Stomach smooth muscle (tissue), 2 donors: Measurements from ENCODE around the gene HNRNPK.

Experiments
- H3K27ac ChIP-seq: one replicate; pipeline ENCODE4 v1.7.0; 2013; ENCODE audit warnings: mild to moderate bottlenecking, low read length, inconsistent platforms
- H3K27me3 ChIP-seq, 2 donors: one replicate each; pipeline ENCODE4 v1.7.0; 2013; ENCODE audit warnings: low read length in 2 of 2; ENCODE audit not compliant: insufficient read depth in 2 of 2, control insufficient read depth in 1 of 2
- H3K36me3 ChIP-seq, 2 donors: one replicate each; pipeline ENCODE4 v1.7.0; 2013; ENCODE audit warnings: low read length in 2 of 2; ENCODE audit not compliant: control insufficient read depth in 2 of 2, insufficient read depth in 2 of 2
- H3K4me1 ChIP-seq: one replicate; pipeline ENCODE4 v1.7.0; 2013; ENCODE audit warnings: low read length; ENCODE audit not compliant: control insufficient read depth, insufficient read depth
- H3K4me3 ChIP-seq, 2 donors: one replicate each; pipeline ENCODE4 v1.7.0; 2013; ENCODE audit warnings: low read length in 2 of 2
- H3K9ac ChIP-seq, 2 donors: one replicate each; pipeline ENCODE4 v1.7.0; 2013; ENCODE audit warnings: low read length in 2 of 2, mild to moderate bottlenecking in 1 of 2
- H3K9me3 ChIP-seq, 2 donors: one replicate each; pipeline ENCODE4 v1.7.0; 2013; ENCODE audit warnings: low read length in 2 of 2; ENCODE audit not compliant: control insufficient read depth in 2 of 2
- donor health status: healthy.
- donor health status: Pancreatic carcinoma.

The HNRNPK gene

DNA sequence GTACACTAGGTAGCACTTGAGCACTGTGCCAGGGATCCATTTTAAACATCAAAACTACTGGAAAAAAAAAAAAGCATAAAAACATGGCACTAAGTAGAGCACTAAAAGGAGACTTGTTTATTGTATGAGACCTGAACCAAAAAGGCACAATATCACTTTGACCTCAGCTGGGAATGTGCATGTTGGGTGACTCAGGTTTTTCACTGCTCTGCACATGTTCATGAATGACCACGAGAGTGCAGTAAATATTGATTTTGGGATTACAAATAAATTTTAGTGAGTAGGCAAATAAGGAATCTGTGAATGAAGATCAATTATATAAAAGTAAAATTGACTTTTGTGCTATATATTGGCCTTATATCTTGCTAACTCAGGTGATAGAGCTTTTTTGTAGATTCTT is 12.4 kb upstream of the HNRNPK start:
- Histone ChIP-seq H3K9ac (no peak overlapping the region), H3K9me3 (no peaks in the 10 kb centered on the region), H3K27ac (no peak overlapping the region), H3K36me3 (no peaks in the 10 kb centered on the region), H3K27me3 (no peaks in the 10 kb centered on the region), H3K4me3 (no peak overlapping the region), H3K4me1 (no peaks in the 10 kb centered on the region)

DNA sequence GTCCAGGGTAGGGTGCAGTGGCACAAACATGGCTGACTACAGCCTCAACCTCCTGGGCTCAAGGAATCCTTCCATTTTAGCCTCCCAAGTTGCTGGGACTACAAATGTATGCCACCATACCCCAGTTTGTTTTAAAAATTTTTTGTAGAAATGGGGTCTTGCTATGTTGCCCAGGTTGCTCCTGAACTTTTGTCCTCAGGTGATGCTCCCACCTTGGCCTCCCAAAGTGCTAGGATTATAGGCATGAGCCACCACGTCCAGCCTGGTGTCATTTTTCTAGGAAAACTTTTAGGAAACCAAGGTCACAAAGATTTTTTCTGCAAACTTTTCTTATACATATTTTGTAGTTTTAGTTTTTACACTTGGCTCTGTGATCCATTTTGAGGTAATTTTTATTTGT is 11.3 kb upstream of the HNRNPK start:
- no peaks in the 10 kb centered on the region for H3K27me3 ChIP-seq
- H3K4me1 ChIP-seq = no peaks in the 10 kb centered on the region
- no peak overlapping the region for H3K4me3 ChIP-seq
- no peak overlapping the region for H3K27ac ChIP-seq
- no peaks in the 10 kb centered on the region for H3K9me3 ChIP-seq
- H3K36me3 ChIP-seq = no peaks in the 10 kb centered on the region
- no peak overlapping the region for H3K9ac ChIP-seq

DNA sequence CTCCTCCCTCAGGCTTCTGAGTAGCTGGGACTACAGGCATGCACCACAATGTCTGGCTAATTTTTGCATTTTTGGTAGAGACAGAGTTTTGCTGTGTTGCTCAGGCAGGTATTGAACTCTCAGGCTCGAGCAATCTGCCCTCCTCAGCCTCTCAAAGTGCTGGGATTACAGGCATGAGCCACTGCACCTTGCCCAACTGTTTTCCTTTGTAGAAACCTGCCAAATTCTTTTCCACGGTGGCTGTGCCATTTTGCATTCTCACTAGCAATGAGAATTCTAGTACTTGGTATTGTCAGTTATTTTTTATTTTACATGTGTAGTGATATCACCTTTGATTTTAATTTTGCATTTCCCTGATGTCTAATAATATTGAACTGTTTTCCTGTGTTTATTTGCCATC is 8.4 kb upstream of the HNRNPK start:
- Histone ChIP-seq H3K27ac (no peak overlapping the region), H3K4me1 (no peaks in the 10 kb centered on the region), H3K36me3 (no peaks in the 10 kb centered on the region), H3K27me3 (no peaks in the 10 kb centered on the region), H3K9ac (no peak overlapping the region), H3K9me3 (no peaks in the 10 kb centered on the region), H3K4me3 (no peak overlapping the region)

DNA sequence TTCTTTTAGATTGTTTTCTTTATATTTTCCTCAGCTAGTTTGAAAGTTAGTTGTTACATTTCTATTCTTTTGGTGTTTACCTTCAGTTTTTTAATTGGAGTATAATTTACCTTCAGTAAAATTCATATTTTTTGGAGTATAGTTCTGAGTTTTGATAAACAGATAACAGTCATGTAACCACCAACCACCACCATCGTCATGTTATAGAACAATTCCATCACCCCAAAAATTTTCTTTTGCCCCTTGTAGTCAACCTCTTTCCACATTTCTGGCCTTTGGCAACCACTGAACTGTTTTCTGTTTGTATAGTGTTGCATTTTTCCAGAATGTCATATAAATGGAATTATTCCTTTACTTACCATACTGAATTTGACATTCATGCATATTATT is 7.4 kb upstream of the HNRNPK start:
- Histone ChIP-seq H3K4me1 (no peaks in the 10 kb centered on the region), H3K9me3 (no peaks in the 10 kb centered on the region), H3K27me3 (no peaks in the 10 kb centered on the region), H3K4me3 (no peak overlapping the region), H3K36me3 (no peaks in the 10 kb centered on the region), H3K9ac (no peak overlapping the region), H3K27ac (no peak overlapping the region)

DNA sequence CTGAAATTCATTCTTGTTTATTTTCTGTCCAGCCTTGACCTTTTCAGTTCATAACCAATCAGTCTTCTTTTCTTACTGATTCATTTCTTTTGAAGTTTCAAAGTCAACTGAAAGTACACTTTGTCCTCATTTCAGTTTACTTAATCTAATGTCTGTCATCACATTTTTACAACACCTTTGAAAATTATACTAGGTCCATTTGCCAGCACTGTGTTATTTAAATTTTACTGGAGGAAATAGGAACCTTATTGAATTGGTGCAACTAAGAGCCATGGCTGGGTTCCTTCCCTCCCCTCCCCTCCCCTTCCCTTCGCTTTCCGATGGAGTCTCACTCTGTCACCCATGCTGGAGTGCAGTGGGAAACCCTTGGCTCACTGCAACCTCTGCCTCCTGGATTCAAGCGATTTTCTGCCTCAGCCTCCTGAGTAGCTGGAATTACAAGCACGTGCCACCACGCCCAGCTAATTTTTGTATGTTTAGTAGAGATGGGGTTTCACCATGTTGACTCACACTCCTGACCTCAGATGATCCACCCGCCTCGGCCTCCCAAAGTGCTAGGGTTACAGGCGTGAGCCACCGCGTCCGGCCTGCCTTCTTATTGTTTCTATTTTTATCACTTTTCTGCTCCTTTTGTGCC is 6.9 kb upstream of the HNRNPK start:
- no peaks in the 10 kb centered on the region for H3K4me1 ChIP-seq
- no peak overlapping the region for H3K27ac ChIP-seq
- H3K9me3 ChIP-seq = no peaks in the 10 kb centered on the region
- H3K9ac ChIP-seq = no peak overlapping the region
- no peaks in the 10 kb centered on the region for H3K36me3 ChIP-seq
- H3K27me3 ChIP-seq = no peaks in the 10 kb centered on the region
- no peak overlapping the region for H3K4me3 ChIP-seq

GRCh38 chr9:83986195-83986594 is 6.2 kb upstream of the HNRNPK start:
- Histone ChIP-seq H3K27me3 (no peaks in the 10 kb centered on the region), H3K4me3 (no peak overlapping the region), H3K9ac (no peak overlapping the region), H3K9me3 (no peaks in the 10 kb centered on the region), H3K27ac (no peak overlapping the region), H3K36me3 (no peaks in the 10 kb centered on the region), H3K4me1 (no peaks in the 10 kb centered on the region)

- peak overlapping the region; percentile 94 to 98 for H3K4me3 ChIP-seq
- H3K9me3 ChIP-seq = no peaks in the 10 kb centered on the region
- H3K4me1 ChIP-seq = no peaks in the 10 kb centered on the region
- H3K27ac ChIP-seq = peak overlapping the region; percentile 99
- H3K9ac ChIP-seq = peak overlapping the region; percentile 96 to 100
- no peaks in the 10 kb centered on the region for H3K27me3 ChIP-seq
- peaks cover 3% of the 10 kb centered on the region in 2 donors for H3K36me3 ChIP-seq
Observed at GRCh38 chr9:83981126-83981871, 1.3 kb upstream of the HNRNPK start.

DNA sequence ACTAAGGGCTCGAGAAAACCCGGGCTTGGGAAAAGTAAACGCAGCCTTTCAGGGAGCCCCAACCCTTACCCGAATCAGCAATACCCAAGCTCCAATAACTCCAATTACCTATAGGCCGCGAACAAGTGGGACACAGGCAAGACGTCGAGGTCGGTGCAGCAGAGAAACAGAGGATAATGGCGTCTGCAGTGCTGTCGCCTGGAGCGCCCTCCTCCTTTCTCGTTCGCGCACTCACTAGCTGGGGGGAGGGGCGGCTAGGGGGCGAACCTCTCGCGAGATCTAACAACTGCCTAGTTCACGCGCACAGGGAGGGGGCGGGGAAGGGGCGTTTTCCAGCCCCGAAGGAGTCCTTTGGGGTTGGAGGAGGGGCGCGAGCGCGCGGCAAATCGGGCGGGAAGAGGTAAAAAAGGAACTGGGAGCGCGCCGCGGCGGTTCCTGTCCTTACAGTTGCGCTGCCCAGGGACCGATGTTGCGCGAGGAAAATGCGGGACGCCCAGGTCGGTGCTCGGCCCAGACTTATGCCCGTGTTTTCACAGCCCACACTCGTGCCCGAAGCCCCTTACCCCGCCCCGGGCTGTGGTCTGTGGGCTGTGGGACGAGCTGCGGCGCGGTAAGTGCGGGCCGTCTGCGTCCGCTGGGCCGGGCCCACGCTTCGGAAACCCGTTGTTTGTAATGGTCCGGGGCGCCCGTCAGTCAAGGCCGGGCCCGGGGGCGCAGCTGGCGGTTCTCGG is 545 bp upstream of the HNRNPK start, which contains the start of gene RMI1:
TSS of gene RMI1 (plus strand) at position 411 of the 731 bp plus-strand sequence. CDS start 20,182 bp downstream, outside the sequence.
- Histone ChIP-seq H3K36me3 (peaks cover 6 to 11% of the 10 kb centered on the region in 2 donors), H3K4me1 (no peaks in the 10 kb centered on the region), H3K9me3 (no peaks in the 10 kb centered on the region), H3K27ac (peak within 1 kb of the TSS; percentile 99), H3K4me3 (peak within 1 kb of the TSS; percentile 94 to 98), H3K9ac (peak within 1 kb of the TSS; percentile 96 to 100), H3K27me3 (no peaks in the 10 kb centered on the region)

DNA sequence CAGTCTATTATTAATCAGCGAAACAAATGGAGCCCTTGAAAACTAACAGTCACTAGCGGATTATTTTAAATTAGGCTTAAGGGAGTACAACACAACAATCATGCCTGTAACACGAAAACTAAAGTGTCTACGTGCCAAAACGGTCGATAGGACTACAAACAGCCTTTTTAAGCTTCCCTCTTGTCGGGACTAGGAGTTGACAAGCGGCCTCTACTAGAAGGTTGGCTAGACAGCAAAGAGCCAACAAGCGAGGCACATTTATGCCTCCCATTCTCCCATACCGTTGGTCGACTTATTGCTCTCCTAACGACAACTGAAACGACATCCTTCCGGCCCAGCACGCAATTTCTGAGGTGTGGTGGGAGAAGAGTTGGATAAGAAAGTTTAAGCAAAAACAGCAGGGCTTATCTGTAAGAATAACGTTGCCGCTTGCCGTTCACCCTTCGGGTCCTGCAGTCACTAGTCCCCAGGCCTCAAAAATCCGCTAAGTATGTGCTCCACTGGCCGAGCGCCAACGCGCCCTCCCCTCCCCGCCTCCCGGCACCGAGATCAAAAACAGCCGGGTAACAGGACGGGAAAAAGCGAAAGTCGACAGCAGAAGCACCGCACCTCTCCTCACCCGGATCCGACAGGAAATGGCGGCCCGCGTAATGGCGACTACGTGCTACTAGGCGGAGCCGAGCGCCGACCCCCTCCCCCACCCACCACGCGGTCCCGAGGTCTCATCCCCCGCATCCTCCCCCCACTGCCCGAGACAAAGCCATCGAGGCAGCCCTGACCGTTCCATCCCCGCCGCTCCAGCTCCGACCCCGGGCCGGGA is 813 bp downstream of the HNRNPK start:
- Histone ChIP-seq H3K4me1 (no peaks in the 10 kb centered on the region), H3K9ac (peak overlapping the region; percentile 96 to 100), H3K4me3 (peak overlapping the region; percentile 94 to 98), H3K27me3 (no peaks in the 10 kb centered on the region), H3K27ac (peak overlapping the region; percentile 99), H3K9me3 (no peaks in the 10 kb centered on the region), H3K36me3 (peaks cover 18 to 21% of the 10 kb centered on the region in 2 donors)

GRCh38 chr9:83977196-83977595 is 2.8 kb downstream of the HNRNPK start:
- H3K27me3 ChIP-seq = no peaks in the 10 kb centered on the region
- no peak overlapping the region for H3K27ac ChIP-seq
- no peaks in the 10 kb centered on the region for H3K4me1 ChIP-seq
- peaks cover 33 to 37% of the 10 kb centered on the region in 2 donors for H3K36me3 ChIP-seq
- no peak overlapping the region for H3K4me3 ChIP-seq
- H3K9ac ChIP-seq = no peak overlapping the region
- H3K9me3 ChIP-seq = no peaks in the 10 kb centered on the region
